Mucosa of descending colon (tissue), 3 donors: ENCODE measurements around the gene MYH16. TPM values are rescaled to one million over a fixed set of nuclear protein-coding genes. Genes with fewer than 3 reads are reported as not detected.
"Not testable (repeated sequence)": the region's sequence is repeated elsewhere in the genome, so short reads cannot be mapped to it uniquely, and the experiment has no call there.

Source experiments
- ATAC-seq: fragments of 200-7000 bp; cut with Tn5 transposase; one replicate; pipeline ENCODE4 v1.9.1; 2020; ENCODE audit warnings: mild to moderate bottlenecking, moderate library complexity
- DNase-seq, 3 donors: peaks; one replicate each; pipeline ENCODE4 v3.0.0-alpha.2; 2020
- H3K36me3 ChIP-seq: fragments of 200-600 bp; one replicate; pipeline ENCODE4 v1.8.0; 2021; ENCODE audit warnings: low read depth, mild to moderate bottlenecking
- H3K4me1 ChIP-seq: fragments of 200-600 bp; one replicate; pipeline ENCODE4 v1.8.0; 2021; ENCODE audit warnings: low read depth, mild to moderate bottlenecking
- H3K4me3 ChIP-seq: fragments of 200-600 bp; one replicate; pipeline ENCODE4 v1.8.0; 2021; ENCODE audit warnings: mild to moderate bottlenecking
- H3K9me3 ChIP-seq: fragments of 200-600 bp; one replicate; pipeline ENCODE4 v1.8.0; 2021; ENCODE audit warnings: mild to moderate bottlenecking
- CTCF ChIP-seq: fragments of 200-600 bp; IDR thresholded peaks from one replicate; pipeline ENCODE4 v1.8.0; 2022; ENCODE audit warnings: antibody characterized with exemption, mild to moderate bottlenecking
- intact Hi-C, 2 donors: fragments of 100-400 bp; cut with DNase I in 1 of 2; cut with micrococcal nuclease in 1 of 2; formaldehyde crosslinking; loops; one replicate each; pipeline versions ENCODE4 v1.11.0 to v1.11.1; 2022; cut with DNase I, micrococcal nuclease
- total RNA-seq, 3 donors: library from RNA; stranded (reverse); fragmentation: NEBNext Ultra II Directional in 2 of 3; extraction: Animal tissue kit (Norgen Biotek cat#: 25700) in 2 of 3; gene quantifications; one replicate each; pipeline versions ENCODE4 v1.2.1 to v1.2.4, GENCODE V29; 2021 to 2023
- donor health status: DM: no; HTN: no; CAD: no; lungs with moderate emphysema.
- donor health status: DM: no; HTN: no; CAD: no.
- donor health status: DM: no; HTN: yes; CAD: no.

The MYH16 gene
- total RNA-seq, 3 donors from 2014 or later: not detected

GRCh38 chr7:99331002-99331401 is 58.4 kb downstream of the MYH16 start:
- Histone ChIP-seq H3K4me1 (peaks cover 41% of the 10 kb centered on the region), H3K4me3 (no peak overlapping the region), H3K9me3 (no peaks in the 10 kb centered on the region), H3K36me3 (no peaks in the 10 kb centered on the region)
- no peak for TF ChIP-seq CTCF
- intact Hi-C loops: no loop called here
- DNase-seq (no peak), ATAC-seq (peak; percentile 15)

DNA sequence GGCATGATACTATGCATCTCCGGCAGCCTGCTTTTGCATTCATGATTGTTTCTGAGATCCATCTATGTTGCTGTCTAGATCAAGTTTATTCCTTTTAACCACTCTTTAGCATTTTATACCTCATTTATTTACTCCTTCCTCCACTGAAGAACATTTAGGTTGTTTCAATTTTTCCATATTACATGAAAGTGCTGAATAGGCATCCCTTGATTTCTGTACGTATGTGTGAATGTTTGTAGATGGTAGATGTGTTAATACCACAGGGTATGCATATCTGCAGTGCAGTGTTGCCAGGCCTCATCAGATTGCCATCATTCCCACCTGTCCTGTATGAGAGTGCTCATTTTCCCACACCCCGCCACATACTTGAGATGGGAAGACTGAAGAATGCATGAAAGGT is 67.0 kb downstream of the MYH16 start:
- Histone ChIP-seq H3K9me3 (no peaks in the 10 kb centered on the region), H3K36me3 (no peaks in the 10 kb centered on the region), H3K4me1 (no peaks in the 10 kb centered on the region), H3K4me3 (no peak overlapping the region)
- DNase-seq: no peak
- intact Hi-C loops: no loop called here
- ATAC-seq: no peak
- TF ChIP-seq CTCF: no peak

DNA sequence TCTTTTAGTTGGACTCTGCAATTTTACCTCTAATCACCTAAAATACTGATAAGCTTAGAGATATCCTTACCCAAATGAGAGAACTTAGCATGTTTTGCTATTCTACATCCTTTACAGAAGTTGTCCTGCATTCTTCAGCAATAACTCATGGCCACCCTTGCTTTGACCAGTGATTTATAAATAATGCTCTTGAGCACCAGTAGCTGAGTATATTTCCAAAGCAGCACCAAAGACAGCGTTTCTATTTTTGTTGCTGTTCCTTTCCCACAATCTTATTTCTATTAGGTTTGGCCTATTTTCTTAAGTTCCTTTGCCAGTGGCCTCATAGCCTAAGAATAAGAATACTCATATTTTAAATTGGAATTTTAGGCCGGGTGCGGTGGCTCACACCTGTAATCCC is 68.0 kb downstream of the MYH16 start:
- H3K4me1 ChIP-seq: no peaks in the 10 kb centered on the region
- no peaks in the 10 kb centered on the region for H3K9me3 ChIP-seq
- DNase-seq: no peak
- H3K4me3 ChIP-seq: no peak overlapping the region
- H3K36me3 ChIP-seq: no peaks in the 10 kb centered on the region
- no peak for ATAC-seq
- intact Hi-C loops: no loop called here
- no peak for TF ChIP-seq CTCF

DNA sequence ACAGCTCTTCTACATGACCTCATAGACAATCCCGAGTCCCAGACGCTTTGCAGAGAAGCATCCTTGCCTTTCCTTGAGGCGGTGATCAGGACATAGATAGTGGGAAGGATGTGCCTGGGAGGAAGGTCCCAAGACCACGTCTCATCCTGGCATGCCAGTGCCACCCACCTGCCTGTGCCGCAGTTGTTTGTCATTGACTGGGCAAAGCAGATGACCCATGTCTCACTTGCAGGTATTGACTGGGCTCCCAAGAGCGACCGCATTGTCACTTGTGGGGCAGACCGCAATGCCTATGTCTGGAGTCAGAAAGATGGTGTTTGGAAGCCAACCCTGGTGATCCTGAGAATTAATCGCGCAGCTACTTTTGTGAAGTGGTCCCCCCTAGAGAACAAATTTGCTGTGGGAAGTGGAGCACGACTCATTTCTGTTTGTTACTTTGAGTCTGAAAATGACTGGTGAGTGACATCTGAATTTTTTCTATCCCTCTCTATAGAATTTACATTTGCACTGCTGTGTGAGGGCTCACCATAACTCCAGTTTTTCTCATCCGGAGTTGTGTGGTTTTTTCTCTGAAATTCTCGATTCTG is 71.5 kb downstream of the MYH16 start:
- no peak for ATAC-seq
- TF ChIP-seq CTCF: no peak
- Histone ChIP-seq H3K36me3 (peaks cover 4% of the 10 kb centered on the region), H3K4me3 (no peak overlapping the region), H3K9me3 (no peaks in the 10 kb centered on the region), H3K4me1 (no peaks in the 10 kb centered on the region)
- intact Hi-C loops: no loop called here
- DNase-seq: no peak

- DNase-seq, intact Hi-C loops, H3K4me1 ChIP-seq, H3K9me3 ChIP-seq, ATAC-seq, H3K4me3 ChIP-seq, H3K36me3 ChIP-seq: not testable (repeated sequence)
These were observed 78.0 kb downstream of the MYH16 start for GRCh38 chr7:99350641-99351040.

DNA sequence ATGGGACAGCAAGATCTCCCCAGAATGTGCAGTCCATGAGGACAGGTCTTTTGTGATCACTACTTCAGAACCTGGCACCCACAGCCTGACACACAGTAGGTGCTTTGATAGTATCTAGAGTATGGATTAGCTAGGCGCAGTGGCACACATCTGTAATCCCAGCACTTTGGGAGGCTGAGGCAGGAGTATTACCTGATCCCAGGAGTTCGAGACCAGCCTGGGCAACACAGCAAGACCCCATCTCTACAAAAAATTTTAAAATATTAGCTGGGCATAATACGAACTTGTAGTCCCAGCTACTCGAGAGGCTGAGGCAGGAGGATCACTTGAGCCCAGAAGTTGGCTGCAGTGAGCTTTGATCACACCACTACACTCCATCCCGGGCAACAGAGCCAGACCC is 79.6 kb downstream of the MYH16 start:
- no peak overlapping the region for H3K4me3 ChIP-seq
- H3K4me1 ChIP-seq: no peaks in the 10 kb centered on the region
- intact Hi-C loops: no loop called here
- ATAC-seq (no peak), DNase-seq (no peak)
- no peak for TF ChIP-seq CTCF
- peaks cover 7% of the 10 kb centered on the region for H3K36me3 ChIP-seq
- H3K9me3 ChIP-seq: no peaks in the 10 kb centered on the region
